Lung (tissue), 12 donors: ENCODE results near the gene ALG3. TPM values are rescaled to one million over a fixed set of nuclear protein-coding genes. Genes with fewer than 3 reads are reported as not detected.

Experiments
- ATAC-seq: fragments of 200-7000 bp; cut with Tn5 transposase; one replicate; pipeline ENCODE4 v1.9.1; 2020; ENCODE audit warnings: moderate number of reproducible peaks; ENCODE audit not compliant: insufficient read depth, low FRiP score
- DNase-seq, 3 donors: peaks; one replicate each; pipeline ENCODE4 v3.0.0-alpha.2; 2013 to 2017
- H3K27ac ChIP-seq, 2 donors: one replicate each; pipeline ENCODE4 v1.5.1; 2013; ENCODE audit warnings: mild to moderate bottlenecking in 2 of 2, moderate library complexity in 2 of 2, control low read depth in 1 of 2, inconsistent platforms in 1 of 2, low read depth in 1 of 2, low read length in 1 of 2
- H3K27me3 ChIP-seq, 3 donors: one replicate each; pipeline ENCODE4 v1.5.1; 2013; ENCODE audit warnings: low read length in 2 of 3; ENCODE audit not compliant: control insufficient read depth in 3 of 3, insufficient read depth in 3 of 3
- H3K36me3 ChIP-seq, 4 donors: one replicate each; pipeline ENCODE4 v1.5.1; 2013; ENCODE audit warnings: low read length in 4 of 4, mild to moderate bottlenecking in 1 of 4, moderate library complexity in 1 of 4; ENCODE audit not compliant: control insufficient read depth in 4 of 4, insufficient read depth in 4 of 4
- H3K4me1 ChIP-seq, 5 donors: one replicate each; pipeline ENCODE4 v1.5.1; 2013; ENCODE audit warnings: low read length in 5 of 5, mild to moderate bottlenecking in 2 of 5, moderate library complexity in 1 of 5; ENCODE audit not compliant: control insufficient read depth in 5 of 5, insufficient read depth in 5 of 5
- H3K4me3 ChIP-seq: one replicate; pipeline ENCODE4 v1.5.1; 2013; ENCODE audit warnings: mild to moderate bottlenecking, control low read depth, moderate library complexity
- H3K9ac ChIP-seq, 2 donors: one replicate each; pipeline ENCODE4 v1.5.1; 2013; ENCODE audit warnings: low read length in 2 of 2, control low read depth in 1 of 2; ENCODE audit not compliant: insufficient read depth in 1 of 2
- H3K9me3 ChIP-seq, 4 donors: one replicate each; pipeline ENCODE4 v1.5.1; 2013; ENCODE audit warnings: low read length in 3 of 4, mild to moderate bottlenecking in 1 of 4, moderate library complexity in 1 of 4; ENCODE audit not compliant: control insufficient read depth in 4 of 4, insufficient read depth in 3 of 4
- CTCF ChIP-seq: IDR thresholded peaks from 2 replicates; pipeline ENCODE4 v1.5.1; 2012; ENCODE audit warnings: mild to moderate bottlenecking; ENCODE audit errors: control extremely low read depth, extremely low read depth
- WGBS, 2 donors: extraction: QIAGEN DNeasy Blood & Tissue Kit; methylation state at CpG; one replicate each; pipeline ENCODE4 v1.1.7; 2013; 5-methylcytosine and 5-hydroxymethylcytosine counted together
- polyA plus RNA-seq, 2 donors: library from polyadenylated mRNA; stranded (reverse); fragments of 200-250 nt; gene quantifications; one replicate each; pipeline ENCODE4 v1.2.1, GENCODE V29; 2013
- total RNA-seq, 2 donors: library from RNA; depleted of rRNA in 1 of 2; stranded (reverse); fragments of >200 nt in 1 of 2; gene quantifications; one replicate each; pipeline ENCODE4 v1.2.1, GENCODE V29; 2014 to 2021
- donor health status: control.
- donor health status: control.
- donor health status: Bipolar disorder and iron deficiency.
- donor health status: healthy.
- donor health status: DM: yes; HTN: yes; CAD: no.

The ALG3 gene
- total and polyA plus RNA-seq, 4 donors, result 24.7 to 68.0 (median 43.5) TPM

- Histone ChIP-seq H3K27me3 (peaks cover 0 to 39% (median 25%) of the 10 kb centered on the region in 3 donors), H3K4me1 (peaks cover 0 to 28% (median 5%) of the 10 kb centered on the region in 5 donors), H3K9ac (no peak overlapping the region), H3K4me3 (no peak overlapping the region), H3K27ac (no peak overlapping the region), H3K9me3 (no peaks in the 10 kb centered on the region), H3K36me3 (peaks cover 0 to 4% (median 0%) of the 10 kb centered on the region in 4 donors)
- ATAC-seq (no peak), DNase-seq (no peak)
- WGBS, 2 donors, result 19 to 26% methylated on average over 17 to 28 of the region's 28 CpGs
- no peak for TF ChIP-seq CTCF
Observed at GRCh38 chr3:184259396-184259877, 10.7 kb upstream of the ALG3 start.

- peaks cover 0 to 39% (median 24%) of the 10 kb centered on the region in 3 donors for H3K27me3 ChIP-seq
- H3K4me3 ChIP-seq, result no peak overlapping the region
- peaks cover 0 to 28% (median 5%) of the 10 kb centered on the region in 5 donors for H3K4me1 ChIP-seq
- no peak overlapping the region for H3K27ac ChIP-seq
- DNase-seq, result no peak
- ATAC-seq, result no peak
- no peak for TF ChIP-seq CTCF
- peaks cover 0 to 4% (median 0%) of the 10 kb centered on the region in 4 donors for H3K36me3 ChIP-seq
- WGBS, 2 donors, result 88 to 94% methylated on average over 5 of the region's 5 CpGs
- H3K9ac ChIP-seq, result no peak overlapping the region
- H3K9me3 ChIP-seq, result no peaks in the 10 kb centered on the region
Observed at GRCh38 chr3:184258926-184259325, 10.2 kb upstream of the ALG3 start.

GRCh38 chr3:184257083-184257915 lies 8.5 kb upstream of the ALG3 start:
- ATAC-seq (no peak), DNase-seq (no peak)
- no peak for TF ChIP-seq CTCF
- Histone ChIP-seq H3K36me3 (peaks cover 0 to 4% (median 0%) of the 10 kb centered on the region in 4 donors), H3K27me3 (peaks cover 0 to 26% (median 15%) of the 10 kb centered on the region in 3 donors), H3K27ac (no peak overlapping the region), H3K4me1 (peaks cover 0 to 23% (median 5%) of the 10 kb centered on the region in 5 donors), H3K9ac (no peak overlapping the region), H3K9me3 (no peaks in the 10 kb centered on the region), H3K4me3 (no peak overlapping the region)
- 95 to 96% methylated on average over 23 of the region's 23 CpGs for WGBS, 2 donors
